Sciatic nerve (tissue), 2 donors: Measurements from ENCODE around the gene DNAI1. TPM values are rescaled to one million over a fixed set of nuclear protein-coding genes. Genes with fewer than 3 reads are reported as not detected.

Experiments used
- ATAC-seq: fragments of 200-7000 bp; cut with Tn5 transposase; one replicate; pipeline ENCODE4 v1.9.1; 2020; ENCODE audit warnings: mild to moderate bottlenecking, moderate library complexity
- DNase-seq: peaks from one replicate; pipeline ENCODE4 v3.0.0-alpha.2; 2020; ENCODE audit warnings: low spot score
- intact Hi-C: fragments of 100-400 bp; cut with DNase I; formaldehyde crosslinking; loops from one replicate; pipeline ENCODE4 v1.14.2; 2022
- total RNA-seq: library from RNA; stranded (reverse); fragmentation: NEBNext Ultra II Directional; extraction: Animal tissue kit (Norgen Biotek cat#: 25700); gene quantifications from one replicate; pipeline ENCODE4 v1.2.1, GENCODE V29; 2021
- donor health status: DM: no; HTN: no; CAD: no.
- donor health status: DM: no; HTN: no; CAD: no.

The DNAI1 gene
- total RNA-seq, 1 donor from 2014 or later: 0.58 TPM

- intact Hi-C loops: no loop called here
- no peak for ATAC-seq
- DNase-seq: no peak
These were observed 12.1 kb upstream of the DNAI1 start for GRCh38 chr9:34446468-34446891.

DNA sequence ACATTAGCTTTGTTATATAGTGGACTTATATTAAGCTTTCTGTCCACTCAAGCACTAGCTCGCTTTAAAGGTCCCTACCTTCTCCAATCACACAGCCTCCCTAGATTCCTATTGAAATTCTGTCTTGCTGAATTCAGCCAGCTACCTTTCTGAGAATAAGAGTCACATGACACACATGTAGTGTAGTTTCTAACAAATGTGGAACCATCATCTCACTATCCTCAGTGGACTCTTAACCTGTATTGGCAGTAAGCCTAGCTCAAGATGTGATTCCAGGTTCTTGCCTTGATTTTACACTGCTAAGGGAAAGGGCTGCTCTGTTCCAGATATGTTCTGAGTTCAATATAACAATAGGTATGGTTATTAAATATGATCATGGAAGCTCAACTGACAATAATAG lies 11.7 kb upstream of the DNAI1 start:
- intact Hi-C loops: no loop called here
- ATAC-seq (no peak), DNase-seq (no peak)

- ATAC-seq (no peak), DNase-seq (no peak)
- intact Hi-C loops: no loop called here
These were observed 8.0 kb upstream of the DNAI1 start for GRCh38 chr9:34450644-34451043.

DNA sequence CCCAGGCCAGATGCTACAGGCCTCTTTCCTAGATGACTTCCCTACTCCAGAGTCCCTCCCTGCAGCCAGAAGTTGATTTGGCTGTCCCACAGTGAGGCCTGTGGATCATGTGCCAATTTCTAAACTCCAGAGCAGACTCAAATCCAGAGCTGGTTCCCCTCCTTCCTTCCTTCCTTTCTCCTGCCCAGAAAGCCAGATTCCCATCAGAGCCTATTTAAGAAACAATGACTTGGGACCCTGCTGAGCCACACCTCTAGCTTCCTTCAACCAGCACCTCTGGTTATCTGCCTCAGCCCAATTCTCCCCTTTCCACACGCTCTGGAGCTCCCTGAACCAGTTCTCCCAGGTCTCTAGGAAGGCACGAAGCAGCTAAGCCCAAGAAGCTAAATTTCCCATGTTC lies 7.5 kb upstream of the DNAI1 start:
- ATAC-seq: no peak
- intact Hi-C loops: no loop called here

GRCh38 chr9:34451545-34451944 lies 7.1 kb upstream of the DNAI1 start:
- intact Hi-C loops: no loop called here
- DNase-seq (no peak), ATAC-seq (no peak)

More for the DNA sequence above, 7.5 kb upstream of the DNAI1 start:
- no peak for DNase-seq

GRCh38 chr9:34452568-34452967 lies 6.0 kb upstream of the DNAI1 start:
- no peak for DNase-seq
- intact Hi-C loops: no loop called here

DNA sequence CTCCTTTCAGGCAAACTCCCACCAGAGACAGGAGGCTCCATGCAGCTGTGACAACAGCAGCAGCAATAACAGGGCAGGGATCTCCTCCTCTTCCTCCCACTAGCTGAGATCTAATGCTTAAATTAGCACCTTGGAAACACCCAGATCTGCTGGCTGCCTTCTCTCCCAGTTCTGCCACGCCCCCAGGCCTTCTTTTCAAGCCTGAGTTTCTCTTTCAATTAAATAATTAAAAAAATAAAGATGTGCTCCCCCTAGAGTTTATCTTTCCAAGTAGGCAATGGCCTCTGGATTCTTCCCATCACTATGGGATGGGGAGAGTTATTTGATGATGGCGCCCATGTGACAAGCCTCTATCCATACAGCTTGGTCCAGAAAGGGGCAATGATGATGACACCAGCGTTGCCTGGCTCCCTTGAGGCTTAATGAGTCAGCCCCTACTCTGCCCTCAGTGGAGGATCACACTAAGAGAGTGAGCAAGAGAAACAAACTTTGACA lies 4.0 kb upstream of the DNAI1 start:
- ATAC-seq (no peak), DNase-seq (no peak)
- intact Hi-C loops: no loop called here

More at GRCh38 chr9:34452568-34452967, 6.0 kb upstream of the DNAI1 start:
- ATAC-seq: no peak

DNA sequence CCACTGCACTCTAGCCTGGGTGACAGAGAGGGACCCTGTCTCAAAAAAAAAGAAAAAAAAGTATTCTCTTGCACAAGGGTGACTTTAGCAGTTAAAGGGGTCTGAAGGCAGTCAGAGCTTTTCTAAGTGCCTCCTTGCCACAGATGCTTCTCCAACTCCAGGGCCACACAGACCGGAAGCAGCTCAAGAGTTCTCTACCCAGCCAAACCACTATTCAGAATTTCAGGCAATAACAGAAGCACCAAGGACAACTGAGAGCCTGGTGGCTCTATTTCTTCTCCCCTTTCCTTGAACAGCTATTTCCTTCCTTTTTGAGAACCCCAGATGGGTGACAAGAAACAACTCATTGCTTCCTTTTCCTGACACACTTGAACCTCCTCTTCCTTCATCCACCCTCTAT lies 2.5 kb upstream of the DNAI1 start:
- DNase-seq: no peak
- no peak for ATAC-seq
- intact Hi-C loops: no loop called here

GRCh38 chr9:34456746-34457145 lies 1.9 kb upstream of the DNAI1 start:
- ATAC-seq (no peak), DNase-seq (no peak)
- intact Hi-C loops: no loop called here

GRCh38 chr9:34457266-34458012 lies 1.2 kb upstream of the DNAI1 start:
- peak; percentile 64 for ATAC-seq
- intact Hi-C loops: no loop called here
- DNase-seq: peak; percentile 85

DNA sequence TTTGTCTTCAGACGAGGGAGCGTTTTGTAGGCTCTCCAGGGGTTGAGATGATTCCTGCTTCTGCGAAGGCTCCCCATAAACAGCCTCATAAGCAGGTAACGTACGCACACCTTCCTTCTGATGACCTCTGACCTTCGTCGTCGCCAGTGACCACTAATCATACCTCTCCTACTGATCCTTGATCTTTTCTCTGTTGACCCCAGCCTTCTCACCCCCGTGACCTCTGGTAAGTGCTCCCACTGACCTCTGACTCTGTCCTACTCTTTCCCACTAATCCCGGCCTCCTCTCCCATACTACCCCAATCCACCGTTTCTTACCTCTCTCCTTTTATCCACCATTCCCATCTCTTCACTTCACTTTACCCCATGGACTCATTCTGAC lies 345 bp downstream of the DNAI1 start:
- ATAC-seq (no peak), DNase-seq (peak; percentile 64)
- intact Hi-C loops: no loop called here

GRCh38 chr9:34459356-34459755 lies 751 bp downstream of the DNAI1 start:
- intact Hi-C loops: no loop called here
- DNase-seq (no peak), ATAC-seq (no peak)

DNA sequence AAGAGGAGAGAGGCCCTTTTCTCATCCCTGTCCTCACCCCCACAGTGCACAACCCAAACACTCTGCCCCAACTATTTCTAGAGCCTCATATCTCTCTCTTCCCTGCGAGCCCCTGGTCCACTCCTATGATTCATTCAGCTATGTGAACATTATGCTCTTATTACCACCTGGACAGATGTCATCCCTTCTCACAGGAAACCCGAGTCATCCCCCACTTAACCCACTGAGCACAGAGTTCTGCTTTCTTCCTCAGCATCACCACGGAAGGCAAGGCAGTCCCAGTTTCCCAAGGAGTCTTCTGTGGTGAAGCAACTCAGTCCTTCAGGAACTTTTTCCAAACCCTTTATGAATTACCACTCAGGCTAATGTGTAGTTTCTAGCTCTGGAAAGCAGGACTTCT lies 1.3 kb downstream of the DNAI1 start:
- no peak for DNase-seq
- intact Hi-C loops: no loop called here
- no peak for ATAC-seq

DNA sequence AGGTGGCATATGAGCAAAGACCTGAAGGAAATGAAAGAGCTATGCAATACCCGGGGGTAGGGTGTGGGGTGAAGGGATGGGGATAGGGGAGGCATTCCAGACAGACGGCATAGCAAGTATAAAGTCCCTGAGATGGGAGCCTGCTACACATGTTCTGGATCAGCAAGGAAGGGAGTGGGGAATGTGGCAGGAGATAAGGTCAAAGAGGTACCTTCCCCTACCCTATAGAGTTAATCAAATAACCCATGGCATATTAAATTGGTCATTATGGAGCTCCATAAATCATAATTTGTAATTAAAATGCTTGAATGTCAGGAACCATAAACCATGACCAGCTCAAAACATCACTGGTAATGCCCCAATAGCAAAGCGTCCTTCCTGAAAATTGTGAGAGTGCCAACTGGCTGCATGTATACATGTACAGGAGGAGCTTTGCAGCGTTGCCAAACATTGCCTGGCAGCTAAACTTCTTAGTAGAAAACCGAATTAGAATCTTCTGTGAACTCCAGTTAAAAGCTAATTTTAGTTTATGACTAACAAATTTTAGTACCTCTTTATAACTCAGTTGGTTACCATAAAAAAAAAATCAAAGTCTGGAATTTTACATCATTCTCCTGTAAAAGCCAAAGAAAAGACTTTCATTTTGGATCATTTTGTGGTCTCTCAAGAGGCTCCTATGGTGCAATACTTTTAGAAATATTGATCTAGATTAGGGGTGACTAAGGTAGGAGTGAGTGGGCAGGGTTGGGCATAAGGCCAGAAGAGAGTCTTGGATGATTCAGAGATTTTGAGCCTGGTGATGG lies 4.7 kb downstream of the DNAI1 start:
- no peak for DNase-seq
- ATAC-seq: no peak
- intact Hi-C loops: no loop called here

- intact Hi-C loops: no loop called here
- no peak for DNase-seq
These were observed 5.3 kb downstream of the DNAI1 start for GRCh38 chr9:34463901-34464232.

DNA sequence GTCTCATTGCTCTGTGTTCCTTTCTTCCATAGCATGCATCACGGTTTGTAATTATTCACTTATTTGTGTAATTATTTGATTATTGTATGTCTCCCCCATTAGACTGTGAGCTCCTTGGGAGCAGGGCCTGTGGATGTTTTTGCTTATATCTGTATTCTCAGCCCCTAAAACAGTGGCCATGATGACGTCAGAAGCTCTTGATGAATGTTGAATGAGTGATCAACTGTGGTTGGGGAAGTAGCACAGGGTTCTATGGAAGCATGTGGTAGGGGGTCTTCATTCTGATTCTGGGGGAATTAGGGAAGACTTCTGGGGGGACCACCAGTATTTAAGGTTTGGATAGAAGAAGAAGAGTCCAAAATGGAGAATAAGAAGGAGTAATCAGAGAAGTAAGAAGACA lies 6.0 kb downstream of the DNAI1 start:
- intact Hi-C loops: no loop called here
- DNase-seq: no peak
- no peak for ATAC-seq

More at GRCh38 chr9:34463901-34464232, 5.3 kb downstream of the DNAI1 start:
- ATAC-seq: no peak

- ATAC-seq (no peak), DNase-seq (no peak)
- intact Hi-C loops: no loop called here
These were observed 6.9 kb downstream of the DNAI1 start for GRCh38 chr9:34465468-34465867.

GRCh38 chr9:34475097-34475496 lies 16.5 kb downstream of the DNAI1 start:
- DNase-seq (no peak), ATAC-seq (no peak)
- intact Hi-C loops: no loop called here

GRCh38 chr9:34477541-34477940 lies 18.9 kb downstream of the DNAI1 start:
- no peak for DNase-seq
- no peak for ATAC-seq
- intact Hi-C loops: no loop called here

- intact Hi-C loops: no loop called here
- DNase-seq (no peak), ATAC-seq (no peak)
These were observed 20.8 kb downstream of the DNAI1 start for GRCh38 chr9:34479431-34479866.
